HFF-Myc (cell line): ENCODE results near the gene WNT9A.

Experiments used
- DNase-seq: peaks from one replicate; pipeline ENCODE4 v3.0.0-alpha.2; 2011; ENCODE audit warnings: low read depth; ENCODE audit errors: extremely low read depth
- H3K4me3 ChIP-seq: replicated peaks from 2 replicates; pipeline ENCODE4 v1.5.1; 2011; ENCODE audit warnings: low read depth, mild to moderate bottlenecking, control low read depth, low read length
- CTCF ChIP-seq: IDR thresholded peaks from 2 replicates; pipeline ENCODE4 v1.5.1; 2012; ENCODE audit warnings: mild to moderate bottlenecking, low read depth, low read length, control low read depth; ENCODE audit errors: missing control alignments

WNT9A gene

GRCh38 chr1:227926896-227927885 is 20.5 kb downstream of the WNT9A start:
- TF ChIP-seq CTCF, result no peak
- no peak overlapping the region for H3K4me3 ChIP-seq
- no peak for DNase-seq

GRCh38 chr1:227926216-227926791 is 21.4 kb downstream of the WNT9A start:
- TF ChIP-seq CTCF, result no peak
- no peak for DNase-seq
- no peak overlapping the region for H3K4me3 ChIP-seq

GRCh38 chr1:227925582-227926198 is 22.0 kb downstream of the WNT9A start:
- no peak for TF ChIP-seq CTCF
- H3K4me3 ChIP-seq, result no peak overlapping the region
- no peak for DNase-seq

- no peak for TF ChIP-seq CTCF
Observed at GRCh38 chr1:227924833-227925574, 22.7 kb downstream of the WNT9A start.

GRCh38 chr1:227924168-227924832 is 23.4 kb downstream of the WNT9A start:
- TF ChIP-seq CTCF, result no peak

More at GRCh38 chr1:227924833-227925574, 22.7 kb downstream of the WNT9A start:
- DNase-seq, result no peak
- no peak overlapping the region for H3K4me3 ChIP-seq

More at GRCh38 chr1:227924168-227924832, 23.4 kb downstream of the WNT9A start:
- no peak for DNase-seq
- H3K4me3 ChIP-seq, result no peak overlapping the region
